NB4 (cell line): ENCODE data around the gene DHX16.
A peak's percentile ranks its signal among the peaks of the same experiment; 100 is the strongest.
"Not testable (repeated sequence)": the region's sequence is repeated elsewhere in the genome, so short reads cannot be mapped to it uniquely, and the experiment has no call there.

Experiments
- DNase-seq: peaks from one replicate; pipeline ENCODE4 v3.0.0; 2010; ENCODE audit warnings: low read depth
- H3K4me3 ChIP-seq: one replicate; pipeline ENCODE4 v1.5.1; 2011; ENCODE audit warnings: mild to moderate bottlenecking, low read depth, low read length, moderate library complexity
- CTCF ChIP-seq: IDR thresholded peaks from one replicate; pipeline ENCODE4 v1.5.1; 2012; ENCODE audit warnings: low read depth, low read length
- MAX ChIP-seq: IDR thresholded peaks from 2 replicates; pipeline ENCODE4 v1.6.1; 2011; ENCODE audit warnings: low read depth, low read length
- MYC ChIP-seq: IDR thresholded peaks from 2 replicates; pipeline ENCODE4 v1.6.1; 2011; ENCODE audit warnings: low read depth, low read length
- POLR2A ChIP-seq: IDR thresholded peaks from 2 replicates; pipeline ENCODE4 v1.6.1; 2011; ENCODE audit warnings: mild to moderate bottlenecking; ENCODE audit not compliant: insufficient read length; ENCODE audit errors: extremely low read depth

DHX16 gene

GRCh38 chr6:30664994-30665767 is 7.6 kb downstream of the DHX16 start:
- H3K4me3 ChIP-seq, result no peak overlapping the region
- no peak for DNase-seq
- no peak for TF ChIP-seq MYC
- TF ChIP-seq CTCF, result no peak
- no peak for TF ChIP-seq MAX
- TF ChIP-seq POLR2A, result no peak

- H3K4me3 ChIP-seq, DNase-seq: not testable (repeated sequence)
Measured at GRCh38 chr6:30657922-30658321, 14.9 kb downstream of the DHX16 start.

- DNase-seq, result no peak
- H3K4me3 ChIP-seq, result no peak overlapping the region
- TF ChIP-seq POLR2A (no peak), MAX (no peak), CTCF (no peak)
Measured at GRCh38 chr6:30657454-30657853, 15.4 kb downstream of the DHX16 start.

- no peak overlapping the region for H3K4me3 ChIP-seq
- TF ChIP-seq CTCF, result no peak
- no peak for TF ChIP-seq POLR2A
- TF ChIP-seq MAX, result no peak
- TF ChIP-seq MYC, result no peak
- DNase-seq, result peak; percentile 12
Measured at GRCh38 chr6:30656513-30656912, 16.3 kb downstream of the DHX16 start.

GRCh38 chr6:30655743-30656094 is 17.1 kb downstream of the DHX16 start:
- TF ChIP-seq MYC (no peak), CTCF (no peak), MAX (no peak), POLR2A (no peak)
- no peak for DNase-seq
- no peak overlapping the region for H3K4me3 ChIP-seq

GRCh38 chr6:30654798-30655742 is 17.7 kb downstream of the DHX16 start:
- no peak for DNase-seq
- H3K4me3 ChIP-seq, result no peak overlapping the region
- TF ChIP-seq MYC (no peak), MAX (no peak), CTCF (no peak), POLR2A (no peak)
